Small intestine (tissue), 7 donors: ENCODE results near the gene RCAN1. TPM values are rescaled to one million over a fixed set of nuclear protein-coding genes. Genes with fewer than 3 reads are reported as not detected.

Experiments used
- DNase-seq, 2 donors: peaks; one replicate each; pipeline versions ENCODE4 v3.0.0 to v3.0.0-alpha.2; 2013
- FAIRE-seq: peaks from 2 replicates; lab custom pipeline; 2012; peaks lifted over from hg19 to GRCh38; lab: Jason Lieb, UNC
- H3K27ac ChIP-seq, 3 donors: one replicate each; pipeline ENCODE4 v1.5.1; 2013; ENCODE audit warnings: low read length in 2 of 3, mild to moderate bottlenecking in 2 of 3, control low read depth in 1 of 3, inconsistent platforms in 1 of 3, low read depth in 1 of 3, moderate library complexity in 1 of 3
- H3K27me3 ChIP-seq, 3 donors: one replicate each; pipeline ENCODE4 v1.6.1; 2013; ENCODE audit warnings: low read length in 3 of 3, inconsistent platforms in 1 of 3; ENCODE audit not compliant: control insufficient read depth in 3 of 3, insufficient read depth in 3 of 3
- H3K36me3 ChIP-seq, 3 donors: one replicate each; pipeline ENCODE4 v1.6.1; 2013; ENCODE audit warnings: low read length in 3 of 3, inconsistent platforms in 1 of 3, low read depth in 1 of 3, mild to moderate bottlenecking in 1 of 3, moderate library complexity in 1 of 3; ENCODE audit not compliant: control insufficient read depth in 3 of 3, insufficient read depth in 2 of 3
- H3K4me1 ChIP-seq, 3 donors: one replicate each; pipeline ENCODE4 v1.6.1; 2013; ENCODE audit warnings: low read length in 2 of 3, inconsistent platforms in 1 of 3, low read depth in 1 of 3, mild to moderate bottlenecking in 1 of 3, moderate library complexity in 1 of 3; ENCODE audit not compliant: control insufficient read depth in 3 of 3, insufficient read depth in 2 of 3
- H3K4me3 ChIP-seq, 3 donors: one replicate each; pipeline ENCODE4 v1.5.1; 2013; ENCODE audit warnings: low read length in 3 of 3, control low read depth in 1 of 3, inconsistent platforms in 1 of 3, low read depth in 1 of 3, mild to moderate bottlenecking in 1 of 3, moderate library complexity in 1 of 3
- H3K9me3 ChIP-seq, 2 donors: one replicate each; pipeline ENCODE4 v1.6.1; 2013; ENCODE audit warnings: low read depth in 1 of 2, low read length in 1 of 2; ENCODE audit not compliant: control insufficient read depth in 2 of 2, insufficient read depth in 1 of 2
- WGBS, 3 donors: extraction: QIAGEN DNeasy Blood & Tissue Kit; methylation state at CpG; one replicate each; pipeline ENCODE4 v1.1.7; 2013; 5-methylcytosine and 5-hydroxymethylcytosine counted together
- polyA plus RNA-seq, 4 donors: library from polyadenylated mRNA; stranded (reverse) in 3 of 4; unstranded in 1 of 4; fragments of 200-250 nt in 3 of 4; fragments of 120-200 nt in 1 of 4; gene quantifications; one replicate each; pipeline versions ENCODE4 v1.2.1 to v1.2.3, GENCODE V29; 2013
- donor health status: healthy with polysubstance abuse.
- donor health status: control.
- donor health status: control.
- donor health status: Bipolar disorder and iron deficiency.
- donor health status: healthy.

Gene RCAN1
- polyA plus RNA-seq, 4 donors: 23.6 to 46.8 (median 35.3) TPM

DNA sequence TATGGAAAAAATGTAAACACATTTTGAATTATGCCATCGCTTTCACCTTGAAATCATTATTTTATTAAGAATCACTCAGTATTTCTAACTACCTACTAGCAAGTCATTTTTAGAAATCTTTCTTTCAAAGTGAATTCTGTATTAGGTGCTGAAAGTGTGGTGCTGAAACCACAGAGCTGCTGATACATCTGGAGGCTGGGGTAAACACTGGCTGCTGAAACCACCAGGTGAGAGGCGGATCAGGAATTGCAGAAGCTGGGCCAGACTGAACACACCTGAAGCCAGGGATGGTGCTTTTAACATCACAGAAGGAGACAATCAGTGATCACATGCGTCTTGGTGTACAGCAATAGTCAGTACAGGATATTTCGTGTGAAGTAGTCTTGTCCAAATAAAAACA is 60.7 kb downstream of the RCAN1 start:
- no peak for FAIRE-seq
- H3K27me3 ChIP-seq: no peaks in the 10 kb centered on the region
- DNase-seq: no peak
- 92 to 96% (median 93%) methylated on average over 4 of the region's 4 CpGs for WGBS, 3 donors
- H3K36me3 ChIP-seq: peaks cover 0 to 3% (median 0%) of the 10 kb centered on the region in 3 donors
- peaks cover 0 to 11% of the 10 kb centered on the region in 2 donors for H3K9me3 ChIP-seq
- no peak overlapping the region for H3K27ac ChIP-seq
- peaks cover 0 to 5% (median 2%) of the 10 kb centered on the region in 3 donors for H3K4me1 ChIP-seq
- H3K4me3 ChIP-seq: no peak overlapping the region

DNA sequence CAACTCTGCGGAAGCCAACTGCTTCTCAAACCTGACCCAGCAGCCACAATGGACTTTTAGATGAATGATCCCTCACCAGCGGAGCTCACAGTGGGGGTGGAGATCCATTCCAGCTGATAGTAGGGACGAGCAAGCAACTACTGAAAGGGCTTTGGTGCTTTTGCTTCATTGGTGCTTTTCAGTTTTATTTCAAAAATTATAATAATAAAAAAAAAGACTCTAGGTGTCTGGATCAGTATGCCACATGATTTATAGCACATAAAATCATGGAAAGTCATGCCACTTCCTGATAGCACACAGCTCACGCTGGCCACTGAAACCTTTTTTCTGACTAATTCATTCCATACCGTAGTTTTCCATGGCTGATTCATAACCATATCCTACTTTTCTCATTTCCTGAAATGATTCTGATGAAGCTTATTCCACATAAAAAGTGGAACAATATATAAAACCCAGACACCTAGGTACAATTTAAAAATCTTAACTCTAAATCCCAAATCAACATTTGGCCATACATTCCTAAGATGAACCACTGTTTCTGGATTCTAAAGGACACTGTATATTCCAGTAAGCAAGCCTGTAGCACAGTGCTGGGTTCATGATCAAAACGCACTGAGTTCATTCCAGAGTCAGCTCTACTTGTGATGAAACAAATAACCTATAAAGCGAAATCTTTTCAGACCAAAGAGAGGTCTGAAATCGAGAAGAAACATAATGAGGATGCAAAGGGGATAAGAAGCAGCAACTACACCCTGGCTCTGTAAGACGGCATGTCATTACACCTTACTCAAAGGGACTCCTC is 61.6 kb downstream of the RCAN1 start:
- no peak for FAIRE-seq
- peak overlapping the region in 2 of 3 donors; percentile 40 to 69 for H3K27ac ChIP-seq

DNA sequence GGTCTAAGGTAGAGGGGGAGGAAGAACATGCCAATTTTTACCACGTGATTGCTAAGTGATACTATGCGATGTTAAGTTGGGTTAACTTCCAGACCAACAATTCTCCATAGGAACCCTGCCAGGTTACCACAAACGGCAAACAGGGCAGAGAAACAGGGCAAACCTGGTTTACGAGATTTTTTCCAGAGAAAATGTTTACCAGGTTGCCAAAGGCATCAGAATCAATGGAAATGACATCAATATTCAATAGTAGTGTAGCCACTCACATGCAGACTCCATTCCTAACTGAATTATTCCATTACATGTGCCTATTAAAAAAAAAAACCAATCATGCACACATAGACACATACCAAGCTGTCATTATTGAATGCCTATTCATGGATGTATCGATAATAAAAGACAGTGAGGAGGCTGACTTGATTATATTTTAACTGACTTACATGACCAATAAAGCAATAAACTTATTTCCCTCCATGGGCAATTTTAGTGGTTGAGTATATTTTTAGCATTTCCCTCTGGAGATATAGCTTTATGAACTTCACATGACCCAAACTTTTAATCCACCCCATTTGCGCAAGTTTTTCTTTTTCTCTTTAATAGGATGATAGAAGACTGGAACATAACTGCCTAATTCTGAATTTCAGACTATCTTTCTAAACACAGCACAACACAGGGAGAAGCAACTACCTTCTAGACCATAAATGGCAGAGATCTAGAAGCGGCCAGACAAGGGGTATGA is 62.4 kb downstream of the RCAN1 start:
- Histone ChIP-seq H3K4me1 (peaks cover 0 to 5% (median 2%) of the 10 kb centered on the region in 3 donors), H3K36me3 (peaks cover 0 to 3% (median 0%) of the 10 kb centered on the region in 3 donors), H3K27ac (peak overlapping the region in 2 of 3 donors; percentile 40 to 69), H3K9me3 (peaks cover 0 to 11% of the 10 kb centered on the region in 2 donors), H3K4me3 (no peak overlapping the region), H3K27me3 (no peaks in the 10 kb centered on the region)
- no peak for FAIRE-seq
- peak in 1 of 2 donors; percentile 45 for DNase-seq
- 55 to 71% (median 67%) methylated on average over 7 of the region's 7 CpGs for WGBS, 3 donors

More for the DNA sequence above, 61.6 kb downstream of the RCAN1 start:
- Histone ChIP-seq H3K27me3 (no peaks in the 10 kb centered on the region), H3K36me3 (peaks cover 0 to 3% (median 0%) of the 10 kb centered on the region in 3 donors), H3K4me1 (peaks cover 0 to 5% (median 2%) of the 10 kb centered on the region in 3 donors), H3K9me3 (peaks cover 0 to 11% of the 10 kb centered on the region in 2 donors), H3K4me3 (no peak overlapping the region)
- WGBS, 3 donors: 64 to 73% (median 67%) methylated on average over 9 of the region's 9 CpGs
- DNase-seq: peak in 1 of 2 donors; percentile 36

GRCh38 chr21:34550182-34550799 is 64.6 kb downstream of the RCAN1 start:
- Histone ChIP-seq H3K36me3 (peaks cover 0 to 3% (median 0%) of the 10 kb centered on the region in 3 donors), H3K27me3 (no peaks in the 10 kb centered on the region), H3K27ac (no peak overlapping the region), H3K4me3 (no peak overlapping the region), H3K4me1 (peaks cover 0 to 10% (median 2%) of the 10 kb centered on the region in 3 donors), H3K9me3 (peaks cover 0 to 11% of the 10 kb centered on the region in 2 donors)
- WGBS, 3 donors: 70 to 96% (median 88%) methylated on average over 2 of the region's 2 CpGs
- FAIRE-seq (no peak), DNase-seq (no peak)

- H3K36me3 ChIP-seq: peaks cover 0 to 6% (median 3%) of the 10 kb centered on the region in 3 donors
- 76 to 83% (median 78%) methylated on average over 11 of the region's 11 CpGs for WGBS, 3 donors
- H3K4me1 ChIP-seq: peaks cover 0 to 16% (median 2%) of the 10 kb centered on the region in 3 donors
- DNase-seq: peak in 1 of 2 donors; percentile 25
- no peak overlapping the region for H3K4me3 ChIP-seq
- no peaks in the 10 kb centered on the region for H3K27me3 ChIP-seq
- no peak overlapping the region for H3K27ac ChIP-seq
- no peak for FAIRE-seq
- H3K9me3 ChIP-seq: peaks cover 0 to 8% of the 10 kb centered on the region in 2 donors
These were observed 66.0 kb downstream of the RCAN1 start for GRCh38 chr21:34548781-34549376.

- FAIRE-seq: no peak
These were observed 68.4 kb downstream of the RCAN1 start for GRCh38 chr21:34546542-34546941.

DNA sequence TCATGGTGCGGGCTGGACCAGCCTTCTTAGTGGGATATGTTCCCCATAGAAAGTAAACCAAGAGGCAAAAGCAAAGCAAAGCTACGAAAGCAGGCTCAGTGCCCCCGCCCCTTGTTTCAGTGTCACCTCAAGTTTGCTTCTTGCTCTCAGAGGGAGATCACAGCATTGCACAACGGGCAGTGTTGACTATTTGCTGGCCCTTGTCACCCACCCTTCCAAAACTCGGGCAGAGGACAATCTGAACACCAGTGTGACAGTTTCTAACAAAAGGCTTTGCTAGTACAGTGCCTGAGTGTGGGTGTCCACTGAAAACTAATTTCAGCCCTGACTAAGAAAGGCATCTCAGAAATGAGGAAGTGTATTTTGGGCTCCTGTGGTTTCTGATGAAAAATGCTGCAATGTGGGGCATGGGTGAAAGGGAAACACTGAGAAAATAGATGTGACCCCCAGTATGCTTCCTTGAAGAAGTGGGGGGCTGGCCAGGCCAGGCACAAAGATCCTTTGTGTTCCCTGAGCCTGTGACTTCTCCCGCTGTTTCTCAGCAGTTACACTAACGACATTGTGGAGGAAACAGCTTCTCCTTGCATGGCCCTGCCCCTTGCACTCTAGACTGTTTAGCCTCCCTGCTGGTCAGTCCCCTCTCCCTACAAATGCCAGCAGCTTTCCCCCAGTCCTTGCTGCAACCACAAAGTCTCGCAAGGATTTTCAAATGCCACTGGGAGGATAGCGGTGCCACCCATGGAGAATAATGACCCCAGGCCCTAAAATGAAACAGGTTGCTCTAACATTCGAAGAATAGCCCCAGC is 69.6 kb downstream of the RCAN1 start:
- Histone ChIP-seq H3K4me3 (no peak overlapping the region), H3K27ac (peak overlapping the region; percentile 5 to 81 (median 8))
- DNase-seq: peak; percentile 27 to 51

More at GRCh38 chr21:34546542-34546941, 68.4 kb downstream of the RCAN1 start:
- Histone ChIP-seq H3K4me3 (no peak overlapping the region), H3K36me3 (peaks cover 0 to 6% (median 3%) of the 10 kb centered on the region in 3 donors), H3K27me3 (no peaks in the 10 kb centered on the region), H3K9me3 (peaks cover 0 to 20% of the 10 kb centered on the region in 2 donors), H3K27ac (no peak overlapping the region), H3K4me1 (peaks cover 0 to 19% (median 6%) of the 10 kb centered on the region in 3 donors)
- 77 to 93% (median 91%) methylated on average over 6 of the region's 6 CpGs for WGBS, 3 donors
- no peak for DNase-seq

More for the DNA sequence above, 69.6 kb downstream of the RCAN1 start:
- H3K4me1 ChIP-seq: peaks cover 0 to 19% (median 6%) of the 10 kb centered on the region in 3 donors
- WGBS, 3 donors: 45 to 60% (median 56%) methylated on average over 10 of the region's 10 CpGs
- no peaks in the 10 kb centered on the region for H3K27me3 ChIP-seq
- peaks cover 0 to 6% (median 3%) of the 10 kb centered on the region in 3 donors for H3K36me3 ChIP-seq
- peaks cover 0 to 18% of the 10 kb centered on the region in 2 donors for H3K9me3 ChIP-seq
- FAIRE-seq: no peak
